GM21360 (cell line): ENCODE results near the gene RNGTT.
"Not testable (repeated sequence)": the region's sequence is repeated elsewhere in the genome, so short reads cannot be mapped to it uniquely, and the experiment has no call there.

Source experiments
- ATAC-seq: cut with Tn5 transposase; IDR thresholded peaks from one replicate; pipeline ENCODE4 v1.9.1; 2021; ENCODE audit warnings: mild to moderate bottlenecking, moderate library complexity; ENCODE audit not compliant: unreplicated experiment

RNGTT gene

DNA sequence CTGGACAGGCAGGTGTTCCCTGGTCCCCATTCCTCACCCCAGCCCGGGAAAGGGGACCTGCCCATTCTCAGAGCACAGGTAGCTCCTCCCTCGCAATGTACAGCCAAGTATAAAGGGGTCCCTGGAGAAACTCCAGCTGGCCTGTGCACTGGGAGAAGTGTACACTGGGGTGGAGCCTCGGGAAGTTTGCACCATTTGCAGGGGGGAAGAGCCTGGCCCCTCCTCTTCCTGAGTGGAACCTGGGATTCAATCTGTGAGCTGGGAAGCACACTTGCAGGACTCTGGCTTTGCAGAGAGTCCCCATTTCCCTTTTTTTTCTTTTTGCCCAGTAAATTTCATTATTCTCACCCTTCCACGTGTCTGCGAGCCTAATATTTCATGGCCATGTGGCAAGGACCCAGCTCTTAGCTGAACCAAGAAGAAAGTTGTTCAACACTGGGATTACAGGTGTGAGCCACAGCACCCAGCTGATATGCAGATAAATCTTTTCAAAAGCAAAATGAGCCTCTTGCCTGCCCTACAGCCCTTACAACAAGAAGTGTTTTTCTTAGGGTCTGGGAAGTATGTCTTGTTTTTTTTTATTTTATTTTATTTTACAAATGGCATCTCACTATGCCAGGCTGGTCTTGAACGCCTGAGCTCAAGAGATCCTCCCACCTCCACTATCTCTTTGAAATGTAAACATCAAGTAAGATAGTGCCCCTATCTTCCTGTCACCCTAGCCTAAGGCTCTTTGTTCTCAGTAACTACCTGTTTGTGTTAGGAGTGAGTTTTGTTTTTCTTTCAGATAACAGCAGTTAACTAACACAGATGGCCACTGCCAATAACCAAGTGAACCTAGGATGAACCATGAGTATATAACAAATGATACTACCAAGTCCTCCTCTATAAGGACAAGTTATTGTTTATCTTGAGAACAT is 9.3 kb upstream of the RNGTT start:
- no peak for ATAC-seq

- ATAC-seq, result no peak
These were observed 6.9 kb upstream of the RNGTT start for GRCh38 chr6:88970301-88970700.

DNA sequence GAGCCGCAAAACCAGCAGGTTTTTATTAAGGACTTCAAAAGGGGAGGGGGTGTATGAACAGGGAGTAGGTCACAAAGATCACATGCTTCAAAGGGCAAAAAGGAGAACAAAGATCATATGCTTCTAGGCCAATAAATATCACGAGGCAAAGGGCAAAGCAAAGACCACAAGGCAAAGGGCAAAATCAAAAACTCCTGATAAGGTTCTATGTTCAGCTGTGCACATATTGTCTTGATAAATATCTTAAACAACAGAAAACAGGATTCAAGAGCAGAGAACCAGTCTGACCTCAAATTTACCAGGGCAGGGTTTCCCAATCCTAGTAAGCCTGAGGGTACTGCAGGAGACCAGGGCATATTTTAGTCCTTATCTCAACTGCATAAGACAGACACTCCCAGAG is 5.8 kb upstream of the RNGTT start:
- ATAC-seq, result not testable (repeated sequence)

DNA sequence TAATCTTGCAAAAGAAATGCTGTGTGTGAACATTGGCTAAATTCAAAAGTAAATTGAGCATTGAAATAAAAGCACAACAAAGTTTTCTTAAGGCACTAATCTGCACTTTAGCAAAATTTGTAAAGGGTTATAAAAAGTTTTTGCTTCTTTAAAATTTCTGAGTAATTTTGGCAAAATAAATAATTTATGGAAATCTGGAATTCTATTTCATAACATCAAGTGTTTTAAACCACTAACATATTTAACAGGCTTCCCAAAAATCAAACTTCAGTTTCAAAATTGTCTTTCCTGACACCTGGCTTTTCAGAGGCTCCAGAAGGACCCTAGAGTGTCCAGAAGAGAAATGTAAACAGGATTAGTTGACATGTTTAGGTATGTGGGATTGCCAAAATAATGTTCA is 4.5 kb upstream of the RNGTT start:
- no peak for ATAC-seq

DNA sequence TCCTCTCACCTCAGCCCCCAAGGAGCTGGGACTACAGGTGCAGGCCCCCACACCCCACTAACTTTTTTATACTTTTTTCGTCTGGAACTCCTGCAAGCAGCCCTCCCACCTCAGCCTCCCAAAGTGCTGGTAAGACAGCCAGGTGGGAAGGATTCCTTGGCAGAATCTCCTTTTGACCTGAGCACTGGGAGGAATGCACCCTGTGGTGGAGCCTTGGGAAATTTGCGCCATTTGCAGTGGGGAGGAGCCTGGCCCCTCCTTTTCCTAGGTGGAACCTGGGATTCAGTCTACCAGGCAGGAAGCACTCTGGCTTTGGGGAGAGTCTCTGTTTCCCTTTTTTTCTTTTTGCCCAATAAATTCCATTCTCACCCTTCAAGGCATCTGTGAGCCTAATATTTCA is 2.3 kb upstream of the RNGTT start:
- no peak for ATAC-seq

GRCh38 chr6:88964509-88964908 is 1.1 kb upstream of the RNGTT start:
- ATAC-seq, result no peak

GRCh38 chr6:88958842-88959241 is 4.6 kb downstream of the RNGTT start:
- no peak for ATAC-seq

- no peak for ATAC-seq
These were observed 9.7 kb downstream of the RNGTT start for GRCh38 chr6:88953550-88954386.

DNA sequence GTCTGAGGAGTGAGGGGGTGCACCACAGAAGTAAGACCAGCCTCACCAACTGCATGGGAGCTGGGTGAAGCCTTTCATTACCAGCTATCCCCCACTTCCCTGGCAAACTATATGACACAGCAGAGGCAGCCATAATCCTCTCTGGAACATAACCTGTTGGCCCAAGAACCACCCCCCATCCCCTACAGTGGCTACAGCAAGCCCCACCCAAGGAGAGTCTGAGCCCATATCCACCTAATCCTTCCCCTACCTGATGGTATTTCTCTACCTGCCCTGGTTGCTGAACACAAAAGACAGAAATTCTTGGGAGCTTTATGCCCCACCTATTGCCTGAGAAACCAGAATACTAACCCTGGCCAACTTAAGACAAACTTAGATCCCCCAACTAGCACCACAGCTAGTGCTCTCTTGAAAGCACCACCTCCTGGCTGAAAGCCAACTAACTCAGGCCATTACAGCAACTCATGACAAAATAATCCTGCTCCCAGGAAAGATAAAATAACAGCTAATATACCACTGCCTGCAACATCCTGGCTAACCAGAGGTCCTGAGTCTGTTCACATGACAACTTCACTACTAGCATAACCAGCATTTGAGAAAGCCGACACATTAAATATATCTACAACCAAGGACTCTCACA is 11.2 kb downstream of the RNGTT start:
- ATAC-seq, result no peak

DNA sequence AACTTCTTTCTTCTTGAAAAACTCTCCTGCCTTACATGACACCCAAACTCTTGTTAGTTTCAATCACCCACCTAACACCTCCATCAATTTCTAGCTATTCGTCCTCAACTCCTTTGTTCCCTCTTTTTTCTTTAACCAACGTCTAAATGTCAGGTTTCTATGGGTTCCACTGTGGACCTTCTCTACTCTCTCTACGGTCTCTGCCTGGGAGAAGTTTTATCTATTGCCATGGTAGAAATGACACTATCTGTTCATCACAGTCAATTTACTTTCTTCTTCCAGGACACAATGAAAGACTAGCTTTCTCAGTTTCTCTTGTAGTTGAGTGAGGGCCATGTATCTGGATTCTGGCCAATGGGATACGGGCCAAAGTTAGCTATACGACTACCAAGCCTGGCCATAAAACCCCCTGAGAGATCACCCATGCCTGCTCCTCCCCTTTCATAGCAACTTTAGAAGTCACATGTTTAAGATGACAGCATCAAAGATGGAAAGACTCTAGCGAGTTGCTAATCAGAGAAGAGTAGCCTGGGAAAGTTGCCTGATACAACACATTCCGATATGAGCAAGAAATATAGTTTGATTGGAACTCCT is 17.9 kb downstream of the RNGTT start:
- ATAC-seq, result no peak

GRCh38 chr6:88933521-88933920 is 29.9 kb downstream of the RNGTT start:
- ATAC-seq, result no peak

GRCh38 chr6:88932019-88932418 is 31.4 kb downstream of the RNGTT start:
- not testable (repeated sequence) for ATAC-seq

GRCh38 chr6:88922775-88923548 is 40.5 kb downstream of the RNGTT start:
- no peak for ATAC-seq

DNA sequence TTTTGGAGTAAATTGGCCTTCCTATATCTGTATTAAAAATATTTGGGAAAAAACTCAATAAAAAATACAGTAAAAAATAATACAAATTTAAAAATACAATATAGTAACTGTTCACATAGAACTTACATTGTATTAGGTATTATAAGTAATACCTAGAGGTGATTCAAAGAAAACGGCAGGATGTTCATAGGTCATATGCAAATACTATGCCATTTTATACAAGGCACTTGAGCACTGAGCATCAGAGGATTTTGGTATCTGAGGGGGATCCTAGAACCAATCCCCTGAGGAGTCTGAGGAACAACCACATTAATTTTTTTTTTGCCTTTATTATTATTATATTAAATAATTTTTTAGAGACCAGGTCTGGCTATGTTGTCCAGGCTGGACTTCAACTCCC is 41.7 kb downstream of the RNGTT start:
- ATAC-seq, result no peak

DNA sequence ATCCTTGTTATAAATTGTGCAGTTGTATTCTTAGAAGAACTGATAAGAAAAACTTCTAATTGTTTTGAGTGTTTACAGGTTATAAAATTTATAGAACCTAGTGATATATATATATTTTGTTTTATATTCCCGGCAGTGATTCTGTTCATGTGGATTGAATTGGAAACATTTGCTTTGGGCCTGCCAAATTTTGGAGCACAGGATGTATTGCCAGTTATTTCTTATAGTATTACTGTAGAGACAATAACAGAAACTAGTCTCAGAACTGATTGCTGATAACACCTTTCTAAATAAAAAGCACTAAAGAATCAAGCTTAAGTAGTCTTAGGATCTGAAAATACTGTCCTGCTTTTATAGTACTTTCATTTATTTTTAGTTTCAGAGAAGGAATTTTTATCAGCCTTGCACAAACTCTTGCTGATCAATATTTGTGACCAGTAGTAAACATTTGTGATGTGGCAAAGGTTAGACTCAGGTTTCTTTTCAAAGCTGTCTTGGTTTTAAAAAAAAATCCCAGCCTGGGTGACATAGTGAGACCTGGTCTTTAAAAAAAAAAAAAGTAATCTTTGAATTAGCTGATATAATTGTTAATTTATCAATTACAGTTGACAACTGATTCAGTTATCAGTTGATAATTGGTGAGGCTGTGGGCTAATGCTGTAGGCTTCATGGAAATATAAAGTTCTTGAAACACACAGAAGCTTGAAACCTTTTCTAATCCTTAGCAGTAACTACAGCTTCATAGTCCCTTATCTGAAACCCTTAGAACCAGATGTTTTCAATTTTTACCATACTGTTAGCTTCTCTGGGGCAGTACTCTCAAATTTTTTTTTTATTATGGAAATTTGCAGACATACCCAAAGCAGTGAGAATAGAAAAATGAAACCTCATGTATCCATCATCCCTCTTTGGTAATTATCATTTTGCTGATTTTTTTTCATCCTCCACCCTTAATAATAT is 42.4 kb downstream of the RNGTT start:
- ATAC-seq, result no peak

DNA sequence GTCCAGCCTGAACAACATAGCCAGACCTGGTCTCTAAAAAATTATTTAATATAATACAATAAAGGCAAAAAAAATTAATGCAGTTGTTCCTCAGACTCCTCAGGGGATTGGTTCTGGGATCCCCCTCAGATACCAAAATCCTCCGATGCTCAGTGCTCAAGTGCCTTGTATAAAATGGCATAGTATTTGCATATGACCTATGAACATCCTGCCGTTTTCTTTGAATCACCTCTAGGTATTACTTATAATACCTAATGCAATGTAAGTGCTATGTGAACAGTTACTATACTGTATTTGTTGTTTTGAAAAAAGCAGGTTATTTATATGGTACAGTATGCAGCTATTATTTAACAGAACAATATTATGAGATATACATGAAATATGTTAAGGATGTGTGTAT is 43.3 kb downstream of the RNGTT start:
- ATAC-seq, result no peak

DNA sequence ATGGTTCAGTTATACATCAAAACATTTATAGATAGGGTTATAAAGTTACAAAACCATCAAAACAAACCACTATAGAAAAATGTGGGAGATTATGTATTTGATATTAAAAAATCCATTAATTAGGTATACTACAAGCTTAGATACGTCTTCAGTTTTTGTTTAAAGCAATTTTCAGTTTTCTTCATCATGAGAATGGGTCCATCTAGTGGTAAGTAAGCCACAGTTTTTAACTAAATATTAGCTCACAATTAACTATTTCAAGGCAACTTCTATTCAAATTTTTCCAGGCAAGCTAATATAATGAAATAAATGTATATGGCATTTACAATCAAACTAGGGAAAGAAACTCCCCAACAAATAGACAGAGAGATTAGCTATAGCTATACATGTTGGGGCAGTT is 44.4 kb downstream of the RNGTT start:
- no peak for ATAC-seq

- no peak for ATAC-seq
These were observed 46.7 kb downstream of the RNGTT start for GRCh38 chr6:88916615-88917208.
